Activated naive CD8-positive, alpha-beta T cell treated with anti-CD3 and anti-CD28 coated beads for 36 hours (primary cell): Measurements from ENCODE around the gene ATP11C. TPM values are rescaled to one million over a fixed set of nuclear protein-coding genes. Genes with fewer than 3 reads are reported as not detected.

ENCODE experiments used
- DNase-seq: peaks from one replicate; pipeline ENCODE4 v3.0.0; 2021
- H3K27ac Mint-ChIP-seq: one replicate; pipeline ENCODE4 v1.8.0; 2022; ENCODE audit warnings: mild to moderate bottlenecking, moderate library complexity, mixed read lengths
- H3K27me3 Mint-ChIP-seq: one replicate; pipeline ENCODE4 v1.8.0; 2022; ENCODE audit warnings: mild to moderate bottlenecking, mixed read lengths
- H3K36me3 Mint-ChIP-seq: one replicate; pipeline ENCODE4 v1.8.0; 2021; ENCODE audit warnings: mild to moderate bottlenecking, mixed read lengths
- H3K4me1 Mint-ChIP-seq: one replicate; pipeline ENCODE4 v1.8.0; 2021; ENCODE audit warnings: mixed read lengths
- H3K4me3 Mint-ChIP-seq: one replicate; pipeline ENCODE4 v1.8.0; 2022; ENCODE audit warnings: mild to moderate bottlenecking, moderate library complexity, mixed read lengths
- H3K9me3 Mint-ChIP-seq: one replicate; pipeline ENCODE4 v1.8.0; 2022; ENCODE audit warnings: mixed read lengths
- total RNA-seq, 2 experiments: library from RNA; stranded (reverse); gene quantifications; one replicate each; pipeline ENCODE4 v1.2.3, GENCODE V29; 2021

ATP11C gene
- total RNA-seq, 2 experiments from 2014 or later: 20.3 to 25.4 TPM

DNA sequence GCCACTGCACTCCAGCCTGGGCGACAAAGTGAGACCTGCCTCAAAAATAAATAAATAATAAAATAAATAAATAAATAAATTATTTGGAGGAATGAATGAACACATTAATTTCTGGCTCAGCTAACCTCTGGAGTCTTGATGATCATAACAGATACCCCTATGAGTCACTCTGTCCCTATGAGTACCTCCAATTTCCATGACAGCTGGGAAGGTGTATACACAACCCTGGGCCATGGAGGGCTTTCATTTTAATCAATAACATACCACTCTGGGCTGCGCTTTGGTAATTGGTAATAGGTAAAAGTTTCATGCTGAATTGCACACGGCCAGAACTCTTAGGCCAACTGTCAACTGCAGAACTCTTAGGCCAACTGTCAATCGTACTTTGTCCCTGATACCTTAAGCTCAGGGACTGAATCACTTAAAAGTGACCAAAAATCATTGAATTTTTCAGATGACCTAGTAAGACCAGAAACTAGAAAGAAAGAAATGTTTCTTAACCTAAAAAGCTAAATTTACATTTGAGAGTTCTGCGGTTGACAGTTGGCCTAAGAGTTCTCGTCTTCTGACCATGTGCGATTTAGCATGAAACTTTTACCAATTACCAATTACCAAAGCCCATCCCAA lies 112.4 kb downstream of the ATP11C start:
- no peak for DNase-seq
- H3K36me3 Mint-ChIP-seq: peaks cover 26% of the 10 kb centered on the region
- H3K4me3 Mint-ChIP-seq: no peak overlapping the region
- H3K9me3 Mint-ChIP-seq: no peaks in the 10 kb centered on the region
- no peak overlapping the region for H3K27ac Mint-ChIP-seq
- no peaks in the 10 kb centered on the region for H3K27me3 Mint-ChIP-seq
- H3K4me1 Mint-ChIP-seq: peaks cover 35% of the 10 kb centered on the region

- Mint-ChIP-seq H3K27me3 (no peaks in the 10 kb centered on the region), H3K9me3 (no peaks in the 10 kb centered on the region), H3K27ac (peak overlapping the region; percentile 74), H3K4me3 (no peak overlapping the region), H3K36me3 (peaks cover 32% of the 10 kb centered on the region), H3K4me1 (peaks cover 34% of the 10 kb centered on the region)
- no peak for DNase-seq
These were observed 116.6 kb downstream of the ATP11C start for GRCh38 chrX:139816204-139816603.

DNA sequence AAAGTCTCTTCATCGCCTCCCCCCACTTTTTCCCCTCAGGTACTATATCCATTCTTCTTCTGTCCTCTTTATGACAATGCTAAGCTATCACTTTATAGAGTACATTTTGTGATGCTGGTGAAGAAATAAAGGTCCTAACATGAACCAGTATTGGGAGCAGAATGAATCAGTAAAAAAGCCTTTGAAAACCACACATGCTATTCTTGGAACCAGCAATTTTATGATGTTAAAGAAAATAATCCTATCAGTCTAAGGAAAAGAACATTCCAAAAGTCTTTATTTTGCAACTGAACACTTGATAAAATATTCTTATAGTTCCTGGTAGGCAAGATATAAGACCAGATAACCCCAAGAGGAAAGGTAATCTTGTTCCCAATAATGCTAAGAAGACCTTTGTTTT lies 117.1 kb downstream of the ATP11C start:
- peaks cover 33% of the 10 kb centered on the region for H3K36me3 Mint-ChIP-seq
- DNase-seq: no peak
- no peak overlapping the region for H3K4me3 Mint-ChIP-seq
- no peaks in the 10 kb centered on the region for H3K9me3 Mint-ChIP-seq
- no peaks in the 10 kb centered on the region for H3K27me3 Mint-ChIP-seq
- H3K27ac Mint-ChIP-seq: no peak overlapping the region
- peaks cover 32% of the 10 kb centered on the region for H3K4me1 Mint-ChIP-seq

DNA sequence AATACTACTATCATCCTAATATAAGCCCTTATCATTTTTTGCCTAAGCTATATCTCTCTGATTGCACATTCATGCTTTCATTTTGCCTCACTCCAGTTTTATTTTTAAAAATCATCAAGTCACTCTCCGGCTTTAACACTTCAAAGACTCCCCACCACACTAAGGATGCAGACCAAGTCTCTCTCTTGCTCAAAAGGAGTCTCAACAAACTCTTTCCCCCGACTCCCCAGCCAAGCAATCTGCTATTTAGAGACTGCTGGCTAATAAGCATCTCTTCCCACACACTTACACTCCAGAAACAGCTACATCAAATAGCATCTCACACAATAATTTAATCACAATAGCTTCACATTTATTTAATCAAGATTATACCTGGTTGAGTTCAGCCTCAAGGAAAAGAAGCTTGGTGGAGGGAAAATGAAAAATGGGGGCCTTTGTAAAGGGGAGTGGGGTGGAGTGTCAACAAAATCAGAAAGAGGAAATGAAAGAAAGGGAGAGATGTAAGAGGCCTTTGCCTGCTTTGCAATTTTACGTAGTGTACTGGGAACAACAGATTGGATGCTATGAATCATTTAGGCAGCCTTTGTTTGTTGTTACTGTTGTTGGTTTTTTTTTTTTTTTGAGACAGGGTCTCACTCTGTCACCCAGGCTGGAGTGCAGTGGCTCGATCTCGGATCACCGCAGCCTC lies 120.8 kb downstream of the ATP11C start:
- Mint-ChIP-seq H3K36me3 (peaks cover 32% of the 10 kb centered on the region), H3K27me3 (no peaks in the 10 kb centered on the region), H3K4me1 (peaks cover 14% of the 10 kb centered on the region), H3K27ac (no peak overlapping the region), H3K9me3 (peaks cover 2% of the 10 kb centered on the region), H3K4me3 (no peak overlapping the region)
- DNase-seq: no peak

GRCh38 chrX:139804482-139804881 lies 128.4 kb downstream of the ATP11C start:
- peaks cover 2% of the 10 kb centered on the region for H3K9me3 Mint-ChIP-seq
- H3K36me3 Mint-ChIP-seq: peaks cover 22% of the 10 kb centered on the region
- no peak overlapping the region for H3K4me3 Mint-ChIP-seq
- H3K4me1 Mint-ChIP-seq: peaks cover 2% of the 10 kb centered on the region
- no peaks in the 10 kb centered on the region for H3K27me3 Mint-ChIP-seq
- no peak for DNase-seq
- H3K27ac Mint-ChIP-seq: no peak overlapping the region

GRCh38 chrX:139803224-139803623 lies 129.6 kb downstream of the ATP11C start:
- Mint-ChIP-seq H3K27me3 (no peaks in the 10 kb centered on the region), H3K27ac (no peak overlapping the region), H3K9me3 (peaks cover under 1% of the 10 kb centered on the region), H3K4me1 (peaks cover 2% of the 10 kb centered on the region), H3K36me3 (peaks cover 22% of the 10 kb centered on the region), H3K4me3 (no peak overlapping the region)
- no peak for DNase-seq

DNA sequence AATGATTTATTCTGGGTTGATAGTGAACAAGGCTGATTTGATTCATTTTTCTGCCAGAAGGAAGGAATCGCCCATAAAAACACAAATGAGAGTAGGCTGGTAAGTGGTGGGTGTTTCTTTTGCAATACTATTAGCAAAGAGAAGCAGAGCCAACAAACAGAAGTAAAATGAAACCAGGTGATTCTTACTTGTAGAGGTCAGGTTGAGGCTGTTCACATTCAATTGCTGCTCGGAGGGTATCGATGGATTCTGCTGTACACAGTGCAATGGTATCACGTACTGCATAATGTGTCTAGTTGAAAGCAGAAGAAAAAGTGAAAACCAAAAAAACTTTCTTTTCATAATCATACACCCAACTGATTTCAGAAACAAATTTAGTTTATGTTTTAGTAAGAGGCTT lies 130.8 kb downstream of the ATP11C start:
- Mint-ChIP-seq H3K27me3 (no peaks in the 10 kb centered on the region), H3K9me3 (no peaks in the 10 kb centered on the region), H3K4me1 (peaks cover 3% of the 10 kb centered on the region), H3K4me3 (no peak overlapping the region), H3K36me3 (peaks cover 18% of the 10 kb centered on the region), H3K27ac (no peak overlapping the region)
- no peak for DNase-seq

GRCh38 chrX:139801397-139801813 lies 131.4 kb downstream of the ATP11C start:
- H3K4me3 Mint-ChIP-seq: no peak overlapping the region
- no peak for DNase-seq
- H3K36me3 Mint-ChIP-seq: peaks cover 14% of the 10 kb centered on the region
- H3K4me1 Mint-ChIP-seq: peaks cover 4% of the 10 kb centered on the region
- H3K27me3 Mint-ChIP-seq: no peaks in the 10 kb centered on the region
- H3K27ac Mint-ChIP-seq: no peak overlapping the region
- H3K9me3 Mint-ChIP-seq: no peaks in the 10 kb centered on the region

DNA sequence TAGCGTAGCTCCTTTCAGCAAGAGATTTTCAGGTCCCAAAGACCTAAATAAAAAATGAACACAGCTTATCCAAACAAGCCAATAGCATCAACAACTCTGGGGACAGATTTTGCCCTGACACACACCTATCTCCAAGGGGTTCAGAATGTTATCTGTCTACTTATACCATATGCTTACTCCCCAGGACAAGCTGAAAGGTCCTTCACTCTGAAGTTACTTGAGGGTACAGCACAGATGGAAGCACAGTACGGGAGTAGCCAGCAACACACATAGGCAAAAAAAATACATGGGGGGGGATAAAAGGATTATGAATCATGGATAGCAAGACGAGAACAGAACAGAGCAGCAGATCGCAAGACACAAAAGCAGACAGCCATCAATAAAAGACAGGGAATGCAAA lies 134.2 kb downstream of the ATP11C start:
- Mint-ChIP-seq H3K27ac (no peak overlapping the region), H3K9me3 (peaks cover 1% of the 10 kb centered on the region), H3K4me1 (peaks cover 19% of the 10 kb centered on the region), H3K27me3 (no peaks in the 10 kb centered on the region), H3K36me3 (peaks cover 36% of the 10 kb centered on the region), H3K4me3 (no peak overlapping the region)
- DNase-seq: no peak

- H3K27ac Mint-ChIP-seq: peak overlapping the region; percentile 87
- peaks cover 2% of the 10 kb centered on the region for H3K9me3 Mint-ChIP-seq
- peaks cover 32% of the 10 kb centered on the region for H3K36me3 Mint-ChIP-seq
- peak; percentile 14 for DNase-seq
- H3K27me3 Mint-ChIP-seq: no peaks in the 10 kb centered on the region
- H3K4me3 Mint-ChIP-seq: no peak overlapping the region
- H3K4me1 Mint-ChIP-seq: peaks cover 17% of the 10 kb centered on the region
These were observed 137.7 kb downstream of the ATP11C start for GRCh38 chrX:139795196-139795595.

DNA sequence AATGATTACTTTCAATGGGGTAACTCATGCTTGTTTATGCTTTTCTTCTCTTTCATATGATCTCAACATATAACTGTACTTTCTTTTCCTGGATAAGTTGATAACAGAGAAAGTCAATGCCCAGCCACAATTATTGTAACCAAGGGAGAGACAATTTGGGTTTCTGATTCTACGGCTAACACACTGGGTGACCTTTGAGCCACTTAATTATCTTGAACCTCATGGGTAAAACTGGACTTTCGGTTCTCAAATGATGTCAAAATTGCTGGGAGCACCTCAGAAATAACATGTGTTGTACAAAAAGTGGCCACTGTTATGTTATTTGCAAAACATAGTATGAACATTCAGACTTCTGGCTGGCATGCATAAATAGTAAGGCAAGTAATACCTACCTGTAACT lies 145.3 kb downstream of the ATP11C start:
- H3K27me3 Mint-ChIP-seq: no peaks in the 10 kb centered on the region
- peaks cover 10% of the 10 kb centered on the region for H3K36me3 Mint-ChIP-seq
- H3K4me1 Mint-ChIP-seq: no peaks in the 10 kb centered on the region
- DNase-seq: no peak
- H3K4me3 Mint-ChIP-seq: no peak overlapping the region
- no peaks in the 10 kb centered on the region for H3K9me3 Mint-ChIP-seq
- no peak overlapping the region for H3K27ac Mint-ChIP-seq

GRCh38 chrX:139784807-139785206 lies 148.0 kb downstream of the ATP11C start:
- DNase-seq: no peak
- Mint-ChIP-seq H3K27ac (no peak overlapping the region), H3K27me3 (no peaks in the 10 kb centered on the region), H3K4me1 (no peaks in the 10 kb centered on the region), H3K9me3 (no peaks in the 10 kb centered on the region), H3K36me3 (peaks cover 20% of the 10 kb centered on the region), H3K4me3 (no peak overlapping the region)

DNA sequence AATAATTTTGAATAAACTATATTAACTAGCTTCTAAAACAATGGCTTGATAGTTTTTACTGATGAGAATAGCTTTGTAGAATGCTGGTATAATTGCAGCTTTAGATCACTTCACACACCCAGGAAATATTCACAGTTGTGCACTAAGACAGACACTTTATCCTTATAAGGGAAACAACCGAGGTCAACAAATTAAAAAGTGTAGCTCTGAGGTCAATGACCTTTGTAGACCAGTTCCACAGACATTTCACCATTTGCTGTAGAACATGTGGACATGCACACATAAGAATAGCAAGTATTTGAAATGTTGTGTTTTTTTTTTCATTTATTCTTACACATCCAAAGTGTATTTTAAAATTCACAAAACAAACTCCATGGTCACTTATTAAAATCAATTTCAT lies 148.9 kb downstream of the ATP11C start:
- Mint-ChIP-seq H3K27ac (no peak overlapping the region), H3K4me1 (no peaks in the 10 kb centered on the region)

GRCh38 chrX:139783030-139783429 lies 149.8 kb downstream of the ATP11C start:
- H3K36me3 Mint-ChIP-seq: peaks cover 27% of the 10 kb centered on the region

More for the DNA sequence above, 148.9 kb downstream of the ATP11C start:
- Mint-ChIP-seq H3K9me3 (no peaks in the 10 kb centered on the region), H3K4me3 (no peak overlapping the region), H3K36me3 (peaks cover 23% of the 10 kb centered on the region), H3K27me3 (no peaks in the 10 kb centered on the region)
- DNase-seq: no peak

DNA sequence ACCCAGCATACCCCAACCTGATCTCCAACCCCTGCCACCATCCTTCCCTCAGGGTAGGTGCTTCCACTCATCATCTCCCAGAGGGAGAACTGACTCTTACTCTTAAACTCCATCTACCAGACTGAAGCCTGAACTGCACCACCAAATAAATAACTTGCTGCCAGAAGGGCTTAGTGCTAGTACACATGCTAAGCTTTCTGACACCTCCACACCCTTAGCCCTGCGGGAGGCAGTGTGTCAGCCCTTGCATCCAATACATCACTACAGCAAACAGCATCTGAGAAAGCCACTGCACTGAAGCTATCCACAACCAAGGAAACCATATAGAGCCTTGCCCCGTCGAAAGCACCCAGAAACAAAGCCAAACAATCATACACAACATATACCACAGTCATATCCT lies 156.3 kb downstream of the ATP11C start:
- no peaks in the 10 kb centered on the region for H3K27me3 Mint-ChIP-seq
- H3K27ac Mint-ChIP-seq: no peak overlapping the region
- no peak for DNase-seq
- H3K4me1 Mint-ChIP-seq: no peaks in the 10 kb centered on the region
- peaks cover 2% of the 10 kb centered on the region for H3K9me3 Mint-ChIP-seq
- peaks cover 54% of the 10 kb centered on the region for H3K36me3 Mint-ChIP-seq
- no peak overlapping the region for H3K4me3 Mint-ChIP-seq

More at GRCh38 chrX:139783030-139783429, 149.8 kb downstream of the ATP11C start:
- Mint-ChIP-seq H3K27ac (no peak overlapping the region), H3K9me3 (no peaks in the 10 kb centered on the region), H3K4me3 (no peak overlapping the region), H3K4me1 (no peaks in the 10 kb centered on the region), H3K27me3 (no peaks in the 10 kb centered on the region)
- no peak for DNase-seq

- H3K9me3 Mint-ChIP-seq: peaks cover 2% of the 10 kb centered on the region
- no peak overlapping the region for H3K27ac Mint-ChIP-seq
- H3K4me3 Mint-ChIP-seq: no peak overlapping the region
These were observed 162.5 kb downstream of the ATP11C start for GRCh38 chrX:139770366-139770765.

More at GRCh38 chrX:139770366-139770765, 162.5 kb downstream of the ATP11C start:
- peaks cover 3% of the 10 kb centered on the region for H3K4me1 Mint-ChIP-seq
- DNase-seq: no peak
- peaks cover 40% of the 10 kb centered on the region for H3K36me3 Mint-ChIP-seq
- H3K27me3 Mint-ChIP-seq: no peaks in the 10 kb centered on the region
